ENCODE data around the gene TCP11.

Gene TCP11

DNA sequence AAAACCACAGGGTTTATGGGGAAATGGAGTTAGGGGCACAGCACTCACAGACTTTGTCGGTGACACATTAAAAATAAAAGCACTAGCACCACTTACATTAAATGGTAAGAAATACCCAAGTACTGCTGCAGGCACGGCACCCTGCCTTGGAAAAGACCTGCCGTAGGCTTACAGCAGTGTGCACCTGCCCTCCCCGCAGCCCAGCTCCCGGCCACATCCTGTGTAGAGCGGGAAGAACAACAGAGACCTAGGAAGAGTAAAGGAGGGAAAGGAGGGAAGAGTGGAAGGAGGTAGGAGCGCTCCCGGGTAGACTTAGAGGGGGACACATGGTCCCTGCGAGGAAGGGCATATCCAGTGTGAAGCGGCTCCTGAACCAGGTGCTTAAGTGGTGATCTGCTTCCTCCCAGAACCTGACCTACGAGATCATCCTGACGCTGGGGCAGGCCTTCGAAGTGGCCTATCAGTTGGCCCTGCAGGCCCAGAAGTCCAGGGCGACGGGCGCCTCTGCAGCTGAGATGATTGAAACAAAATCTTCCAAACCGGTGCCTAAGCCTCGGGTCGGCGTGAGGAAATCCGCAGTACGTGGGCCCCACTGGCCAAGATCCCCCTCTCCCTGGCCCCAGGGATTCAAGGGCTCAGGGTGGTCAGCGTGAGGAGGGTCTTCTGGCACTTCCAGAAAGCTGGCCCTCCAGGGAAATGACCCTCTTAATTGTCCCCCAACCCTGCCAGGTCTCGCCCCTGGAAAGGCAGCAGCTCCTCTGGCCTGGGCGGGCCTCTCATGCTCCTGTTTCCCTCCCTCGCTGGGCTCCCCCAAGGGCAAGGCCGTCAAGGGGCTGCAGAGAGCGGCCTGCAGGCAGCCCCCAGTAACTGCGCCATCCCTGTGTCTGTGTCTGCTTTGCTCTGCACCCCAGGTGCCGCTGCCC lies 55.5 kb downstream of the TCP11 start:
- TF ChIP-seq, protein P1, sequence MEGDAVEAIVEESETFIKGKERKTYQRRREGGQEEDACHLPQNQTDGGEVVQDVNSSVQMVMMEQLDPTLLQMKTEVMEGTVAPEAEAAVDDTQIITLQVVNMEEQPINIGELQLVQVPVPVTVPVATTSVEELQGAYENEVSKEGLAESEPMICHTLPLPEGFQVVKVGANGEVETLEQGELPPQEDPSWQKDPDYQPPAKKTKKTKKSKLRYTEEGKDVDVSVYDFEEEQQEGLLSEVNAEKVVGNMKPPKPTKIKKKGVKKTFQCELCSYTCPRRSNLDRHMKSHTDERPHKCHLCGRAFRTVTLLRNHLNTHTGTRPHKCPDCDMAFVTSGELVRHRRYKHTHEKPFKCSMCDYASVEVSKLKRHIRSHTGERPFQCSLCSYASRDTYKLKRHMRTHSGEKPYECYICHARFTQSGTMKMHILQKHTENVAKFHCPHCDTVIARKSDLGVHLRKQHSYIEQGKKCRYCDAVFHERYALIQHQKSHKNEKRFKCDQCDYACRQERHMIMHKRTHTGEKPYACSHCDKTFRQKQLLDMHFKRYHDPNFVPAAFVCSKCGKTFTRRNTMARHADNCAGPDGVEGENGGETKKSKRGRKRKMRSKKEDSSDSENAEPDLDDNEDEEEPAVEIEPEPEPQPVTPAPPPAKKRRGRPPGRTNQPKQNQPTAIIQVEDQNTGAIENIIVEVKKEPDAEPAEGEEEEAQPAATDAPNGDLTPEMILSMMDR (IDR thresholded peaks at IDR 0.05): no peak

DNA sequence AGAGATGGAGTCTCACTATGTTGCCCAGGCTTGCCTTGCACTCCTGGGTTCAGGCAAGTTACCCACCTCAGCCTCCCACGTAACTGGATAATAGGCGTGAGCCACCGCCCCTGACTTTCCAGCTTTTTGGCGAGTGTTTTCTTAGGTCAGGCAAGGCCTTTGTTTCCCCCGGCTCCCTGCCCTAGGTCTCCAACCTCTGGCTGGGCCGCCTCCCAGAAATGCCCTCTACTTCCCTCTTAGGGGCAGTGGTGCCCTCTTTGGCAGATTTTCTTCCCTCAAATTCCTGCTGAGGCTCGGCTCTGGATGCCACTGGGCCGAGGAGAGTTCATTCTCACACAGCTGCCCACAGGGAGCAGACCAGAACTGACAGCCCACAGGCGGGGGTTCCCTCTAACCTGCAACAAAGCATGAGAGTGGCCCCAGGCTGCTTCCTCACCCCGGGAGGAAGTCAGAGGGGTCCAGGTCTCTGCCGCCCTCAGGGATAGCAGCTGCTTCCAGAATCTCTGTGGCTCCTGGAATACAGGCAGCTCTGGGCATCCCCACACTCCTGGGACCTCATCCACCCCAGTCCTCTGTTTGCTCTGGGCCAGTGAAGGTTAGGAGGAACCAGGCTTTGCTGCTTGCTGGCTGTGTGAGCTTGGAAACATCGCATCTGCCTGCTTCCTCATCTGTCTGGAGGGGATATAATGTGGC lies 56.5 kb downstream of the TCP11 start:
- TF ChIP-seq, protein P1 (IDR thresholded peaks at IDR 0.05): no peak

DNA sequence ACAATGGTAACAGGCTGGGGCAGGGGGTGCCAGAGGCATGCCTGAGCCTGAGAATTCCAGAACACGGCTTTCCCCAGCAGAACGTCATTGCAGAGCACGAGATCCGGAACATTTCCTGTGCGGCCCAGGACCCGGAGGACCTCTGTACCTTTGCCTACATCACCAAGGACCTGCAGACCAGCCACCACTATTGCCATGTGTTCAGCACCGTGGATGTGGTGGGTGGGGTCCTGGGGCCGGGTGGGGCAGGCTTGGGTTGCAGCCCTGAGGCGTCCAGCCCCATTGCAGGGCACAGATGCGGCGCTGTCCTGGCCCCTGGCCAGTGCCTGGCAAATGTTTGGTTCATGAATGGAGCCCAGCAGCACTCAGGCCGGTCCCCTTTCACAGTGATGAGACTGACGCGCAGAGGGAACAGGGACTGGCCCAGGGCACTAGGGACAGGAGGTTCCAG lies 57.1 kb downstream of the TCP11 start:
- TF ChIP-seq, protein P1 (IDR thresholded peaks at IDR 0.05): no peak

DNA sequence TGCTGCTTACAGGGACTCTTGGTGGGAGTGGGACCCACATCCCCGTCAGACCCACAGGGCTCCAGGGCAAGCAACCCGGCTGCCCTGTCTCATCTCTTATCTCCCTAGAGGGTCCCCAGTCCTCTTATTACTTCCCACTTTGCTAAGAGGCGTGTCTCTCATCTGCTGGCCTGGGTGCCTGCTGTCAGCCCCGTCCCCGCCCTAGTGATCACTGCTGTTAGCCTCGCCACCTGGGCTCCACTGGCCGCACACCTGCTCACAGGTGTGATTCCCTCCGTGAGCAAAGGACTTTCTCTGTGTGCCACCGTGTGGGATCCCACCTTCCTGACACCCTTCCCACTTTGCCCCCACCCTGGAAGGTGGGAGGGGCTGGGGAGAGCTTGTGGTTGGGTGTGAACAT lies 57.6 kb downstream of the TCP11 start:
- TF ChIP-seq, protein P1 (IDR thresholded peaks at IDR 0.05): no peak

DNA sequence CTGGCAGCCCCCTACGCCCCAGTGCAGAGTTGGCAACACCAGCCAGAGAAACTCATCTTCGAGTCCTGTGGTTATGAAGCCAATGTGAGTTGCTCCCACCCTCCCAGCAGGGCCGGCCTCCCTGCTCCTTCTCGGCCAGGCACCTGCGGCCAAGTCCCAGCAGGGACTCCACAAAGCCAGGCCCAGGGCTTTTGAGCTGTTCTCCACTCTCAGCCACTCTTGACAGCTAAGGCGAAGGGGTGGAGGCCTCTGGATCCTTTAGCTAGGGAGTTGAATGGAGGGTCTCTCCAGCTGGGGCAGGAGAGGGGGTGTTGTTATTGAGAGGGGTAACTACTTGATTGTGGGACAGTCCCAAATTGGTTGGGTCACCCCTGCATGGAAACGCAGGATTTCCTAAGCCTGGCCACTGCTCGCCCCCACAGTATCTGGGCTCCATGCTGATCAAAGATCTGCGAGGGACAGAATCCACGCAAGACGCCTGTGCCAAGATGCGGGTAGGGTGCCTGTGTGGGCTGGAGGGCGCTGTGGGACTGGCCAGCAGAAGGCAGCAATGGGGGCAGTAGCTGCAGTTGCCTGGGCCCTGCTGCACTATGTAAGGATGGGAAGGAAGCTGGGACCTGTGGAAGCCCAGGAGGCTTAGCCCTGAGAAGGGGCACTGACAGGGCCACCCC lies 58.3 kb downstream of the TCP11 start:
- TF ChIP-seq, protein P1 (IDR thresholded peaks at IDR 0.05): no peak

DNA sequence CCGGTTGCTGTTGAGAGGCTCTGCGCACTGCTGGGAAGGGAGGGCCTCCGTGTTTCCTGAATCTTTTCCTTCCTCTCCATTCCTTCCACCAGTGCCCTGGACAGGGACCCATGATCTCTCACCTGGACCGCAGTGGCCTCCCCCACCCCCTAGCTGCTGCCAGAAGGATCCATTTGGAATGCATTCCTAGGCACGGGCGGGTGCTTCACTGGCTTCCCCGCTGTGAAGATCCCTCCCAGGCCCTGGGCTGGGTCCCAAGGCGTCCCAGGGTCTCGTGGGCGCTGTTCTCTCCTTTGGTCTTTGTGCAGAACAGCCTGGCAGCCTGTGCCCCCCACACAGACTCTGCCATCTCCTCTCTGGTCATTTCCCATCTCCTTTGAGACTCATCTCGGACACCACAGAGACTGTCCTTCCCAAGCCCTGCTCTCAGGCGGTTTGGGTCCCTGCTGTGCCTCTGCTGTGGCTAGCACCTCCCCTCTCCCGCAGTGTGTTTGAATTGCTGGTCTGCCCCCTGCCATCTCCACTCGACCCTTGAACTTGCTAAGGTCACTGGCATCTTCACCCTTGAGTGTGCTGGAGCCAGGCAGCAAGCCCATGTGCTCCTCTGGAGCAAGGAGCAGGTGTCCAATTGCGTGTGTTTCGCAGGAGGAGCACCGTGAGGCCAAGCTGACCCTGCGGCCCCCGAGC lies 59.0 kb downstream of the TCP11 start:
- TF ChIP-seq, protein P1 (IDR thresholded peaks at IDR 0.05): no peak

DNA sequence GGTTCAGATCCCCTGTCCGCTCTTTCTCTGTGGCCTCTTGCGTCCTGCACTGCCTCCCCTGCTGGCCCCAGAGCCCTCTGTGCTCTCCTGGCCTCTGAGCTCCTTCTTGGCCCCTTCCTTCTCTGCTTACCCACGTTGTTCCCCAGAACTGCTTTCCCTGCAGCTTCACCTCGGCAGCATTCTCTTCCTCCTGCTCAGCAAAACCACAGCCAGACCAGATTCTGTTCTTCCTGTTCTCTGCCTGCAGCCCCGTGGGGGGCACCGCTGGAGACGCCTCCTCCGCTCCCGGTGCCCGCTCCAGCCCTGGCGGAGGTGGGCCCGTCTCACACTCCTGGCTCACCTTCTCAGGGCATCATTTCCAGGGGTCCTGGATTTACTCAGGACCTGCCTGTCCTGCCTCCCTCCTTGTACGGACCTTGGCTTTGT lies 59.7 kb downstream of the TCP11 start:
- TF ChIP-seq, protein P1 (IDR thresholded peaks at IDR 0.05): no peak

Data from LNCAP (cell line).